Astrocyte of the spinal cord (primary cell): ENCODE data around the gene MMP21.

ENCODE experiments used
- DNase-seq: peaks from one replicate; pipeline ENCODE4 v3.0.0; 2011; ENCODE audit warnings: low read depth, low spot score
- H3K4me3 ChIP-seq: 2 replicates; pipeline ENCODE4 v1.5.1; 2011; ENCODE audit warnings: low read depth, mild to moderate bottlenecking, low read length, moderate library complexity
- CTCF ChIP-seq: IDR thresholded peaks from 2 replicates; pipeline ENCODE4 v1.5.1; 2012; ENCODE audit warnings: low read depth, mild to moderate bottlenecking, low read length, inconsistent platforms
- in situ Hi-C: cut with HindIII; loops from 2 replicates; pipeline ENCODE4 v1.10.0; 2017; ENCODE audit warnings: low sequenced_read_pairs

Gene MMP21

DNA sequence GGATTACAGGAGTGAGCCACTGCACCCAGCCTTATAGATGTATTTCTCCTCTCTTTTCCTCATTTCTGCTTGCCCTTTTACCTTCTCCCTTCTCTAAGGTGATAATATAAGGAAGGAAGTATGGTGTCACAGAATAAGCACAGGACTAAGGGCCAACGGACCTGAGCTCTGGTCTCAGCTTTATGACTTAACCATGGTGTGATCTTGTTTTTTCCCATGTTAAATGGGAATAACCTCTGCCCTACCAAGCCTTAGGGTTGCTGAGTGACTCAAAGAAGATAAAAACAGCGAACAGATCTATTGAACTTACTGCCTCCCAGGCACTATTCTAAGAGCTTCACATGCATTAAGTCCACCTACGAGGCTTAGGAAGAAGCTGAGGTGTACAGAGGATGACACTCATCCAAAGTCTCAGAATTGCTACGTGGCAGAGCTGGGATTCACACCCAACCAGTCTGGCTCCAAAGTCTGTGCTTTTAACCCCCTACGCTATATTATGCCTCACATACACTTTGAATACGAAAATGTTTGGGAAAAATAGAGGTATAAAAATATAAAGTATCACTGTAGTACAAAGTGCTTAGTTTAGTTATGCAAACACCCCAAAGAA is 41.8 kb upstream of the MMP21 start:
- TF ChIP-seq CTCF: no peak
- H3K4me3 ChIP-seq: no peak overlapping the region
- no peak for DNase-seq
- in situ Hi-C loops: no loop called here

- no peak for TF ChIP-seq CTCF
- in situ Hi-C loops: no loop called here
Measured at GRCh38 chr10:125816548-125816947, 40.9 kb upstream of the MMP21 start.

DNA sequence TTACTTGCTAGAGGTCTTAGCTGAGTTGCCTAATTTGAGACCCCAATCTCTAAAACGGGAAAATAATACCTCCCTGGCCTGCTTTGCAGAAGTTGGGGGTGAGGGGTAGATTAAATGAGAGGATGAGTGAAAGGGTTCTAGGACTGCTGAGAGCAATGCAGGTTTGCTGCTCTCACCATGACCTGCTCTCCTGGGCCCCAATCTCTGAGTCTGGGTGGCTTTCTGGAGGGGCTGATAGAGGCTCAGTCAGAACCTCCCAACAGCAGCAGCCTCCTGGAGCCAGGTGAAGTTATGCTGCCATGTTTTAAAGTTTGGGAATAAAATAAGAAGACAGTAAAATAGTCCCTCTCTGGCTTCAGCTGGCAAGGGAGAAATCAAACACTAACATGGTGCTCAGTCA is 40.1 kb upstream of the MMP21 start:
- no peak for TF ChIP-seq CTCF
- DNase-seq: no peak
- no peak overlapping the region for H3K4me3 ChIP-seq
- in situ Hi-C loops: no loop called here

More at GRCh38 chr10:125816548-125816947, 40.9 kb upstream of the MMP21 start:
- DNase-seq: no peak
- no peak overlapping the region for H3K4me3 ChIP-seq

DNA sequence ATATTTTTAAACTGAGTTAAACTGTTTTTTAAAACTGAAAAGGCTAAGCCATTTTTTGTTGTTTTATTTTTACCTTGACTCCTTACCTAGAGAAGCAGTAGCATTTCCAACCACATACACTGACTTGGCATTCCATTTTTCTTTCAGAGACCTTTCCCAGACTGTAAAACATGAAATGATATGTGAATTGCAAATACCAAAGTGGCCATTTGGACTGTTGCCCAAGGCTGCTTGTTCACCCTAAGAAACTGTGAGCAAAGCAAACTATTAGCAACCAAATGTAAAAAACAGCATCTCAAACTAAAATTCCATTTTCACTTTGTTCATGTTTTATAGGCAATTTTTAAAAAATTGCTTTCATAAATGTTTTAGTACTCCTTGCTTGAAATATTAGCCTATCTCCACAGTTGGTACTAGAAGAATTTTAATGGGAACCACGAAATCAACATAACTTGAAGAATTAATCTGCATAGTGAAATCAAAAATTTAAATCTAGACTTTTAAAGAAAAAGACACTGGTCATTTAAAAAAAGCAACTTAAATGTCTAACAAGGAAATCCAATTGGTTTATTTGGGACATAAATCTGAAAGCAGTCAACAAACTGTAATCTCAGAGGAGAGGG is 36.6 kb upstream of the MMP21 start:
- DNase-seq: peak; percentile 42
- no peak for TF ChIP-seq CTCF
- H3K4me3 ChIP-seq: no peak overlapping the region
- in situ Hi-C loops: no loop called here

GRCh38 chr10:125811251-125811650 is 35.6 kb upstream of the MMP21 start:
- DNase-seq: no peak
- in situ Hi-C loops: no loop called here
- no peak for TF ChIP-seq CTCF
- no peak overlapping the region for H3K4me3 ChIP-seq

GRCh38 chr10:125808047-125808446 is 32.4 kb upstream of the MMP21 start:
- in situ Hi-C loops: no loop called here
- no peak for TF ChIP-seq CTCF
- no peak overlapping the region for H3K4me3 ChIP-seq
- DNase-seq: no peak

GRCh38 chr10:125802739-125803138 is 27.1 kb upstream of the MMP21 start:
- DNase-seq: no peak
- H3K4me3 ChIP-seq: no peak overlapping the region
- no peak for TF ChIP-seq CTCF
- in situ Hi-C loops: no loop called here
